Fibroblast of lung (primary cell): ENCODE measurements around the gene EML1. TPM values are rescaled to one million over a fixed set of nuclear protein-coding genes. Genes with fewer than 3 reads are reported as not detected.
A peak's percentile ranks its signal among the peaks of the same experiment; 100 is the strongest.

Experiments
- DNase-seq, 2 donors: peaks; one replicate each; pipeline versions ENCODE4 v3.0.0 to v3.0.0-alpha.2; 2010; ENCODE audit warnings: low read depth in 2 of 2
- H2AFZ ChIP-seq: 2 replicates; pipeline ENCODE4 v1.5.1; 2012; ENCODE audit warnings: low read length, control low read depth, inconsistent platforms
- H3K27ac ChIP-seq: 2 replicates; pipeline ENCODE4 v1.5.1; 2011; ENCODE audit warnings: low read length, control low read depth; ENCODE audit not compliant: insufficient read depth
- H3K27me3 ChIP-seq: 2 replicates; pipeline ENCODE4 v1.5.1; 2011; ENCODE audit warnings: mild to moderate bottlenecking, low read length; ENCODE audit not compliant: control insufficient read depth, insufficient read depth
- H3K36me3 ChIP-seq: 2 replicates; pipeline ENCODE4 v1.5.1; 2011; ENCODE audit warnings: low read length; ENCODE audit not compliant: control insufficient read depth, insufficient read depth
- H3K4me1 ChIP-seq: 2 replicates; pipeline ENCODE4 v1.5.1; 2011; ENCODE audit warnings: low read length; ENCODE audit not compliant: control insufficient read depth, insufficient read depth; ENCODE audit errors: extremely low read depth
- H3K4me2 ChIP-seq: 2 replicates; pipeline ENCODE4 v1.5.1; 2011; ENCODE audit warnings: low read length, control low read depth; ENCODE audit not compliant: insufficient read depth; ENCODE audit errors: extremely low read depth
- H3K4me3 ChIP-seq, 4 experiments: fragments of 200-600 bp in 1 of 4; sonication (generic) in 1 of 4; replicated peaks in 1 of 4; 2 replicates each; pipeline ENCODE4 v1.5.1; 2011 to 2016; ENCODE audit warnings: low read length in 4 of 4, low read depth in 3 of 4, mild to moderate bottlenecking in 3 of 4, control low read depth in 2 of 4, inconsistent platforms in 1 of 4, mixed read lengths in 1 of 4; ENCODE audit not compliant: insufficient read depth in 1 of 4; ENCODE audit errors: control extremely low read depth in 1 of 4
- H3K79me2 ChIP-seq: 2 replicates; pipeline ENCODE4 v1.5.1; 2012; ENCODE audit warnings: mild to moderate bottlenecking, low read length, inconsistent platforms; ENCODE audit not compliant: control insufficient read depth, insufficient read depth
- H3K9ac ChIP-seq: 2 replicates; pipeline ENCODE4 v1.5.1; 2011; ENCODE audit warnings: mild to moderate bottlenecking, low read length, control low read depth; ENCODE audit not compliant: insufficient read depth
- H3K9me3 ChIP-seq: 2 replicates; pipeline ENCODE4 v1.5.1; 2012; ENCODE audit warnings: low read depth, low read length; ENCODE audit not compliant: control insufficient read depth, insufficient read depth
- H4K20me1 ChIP-seq: 2 replicates; pipeline ENCODE4 v1.5.1; 2011; ENCODE audit warnings: low read length; ENCODE audit not compliant: control insufficient read depth, insufficient read depth; ENCODE audit errors: extremely low read depth
- EZH2 ChIP-seq: IDR thresholded peaks from 2 replicates; pipeline ENCODE4 v1.5.1; 2012; ENCODE audit warnings: low read length, control low read depth, mild to moderate bottlenecking; ENCODE audit errors: missing control alignments
- polyA plus RNA-seq, 2 donors: library from polyadenylated mRNA; depleted of rRNA in 1 of 2; stranded (reverse) in 1 of 2; unstranded in 1 of 2; fragments of >200 nt; gene quantifications; 2 replicates each; pipeline ENCODE4 v1.2.1, GENCODE V29; 2011 to 2012; ENCODE audit warnings: missing spikeins in 1 of 2
- total RNA-seq: library from RNA; depleted of rRNA; stranded (reverse); fragments of >200 nt; gene quantifications from 2 replicates; pipeline ENCODE4 v1.2.1, GENCODE V29; 2014
- TF ChIP-seq, protein P1 (sequence below), 2 donors: IDR thresholded peaks in 1 of 2; conservative IDR thresholded peaks in 1 of 2; 1 replicate in 1 of 2; 2 replicates in 1 of 2; pipeline ENCODE4 v1.5.1; 2011 to 2012; ENCODE audit warnings: low read length in 2 of 2, control low read depth in 1 of 2, inconsistent platforms in 1 of 2, low read depth in 1 of 2, mild to moderate bottlenecking in 1 of 2

Gene EML1
- total and polyA plus RNA-seq, 2 donors (not counting 1 experiment from before 2014, with no cell fraction given) = 22.4 to 74.5 TPM

- no peaks in the 10 kb centered on the region for H3K79me2 ChIP-seq
- H3K27me3 ChIP-seq = no peaks in the 10 kb centered on the region
- no peak overlapping the region for H3K9ac ChIP-seq
- no peak overlapping the region for H3K4me3 ChIP-seq
- H3K9me3 ChIP-seq = no peaks in the 10 kb centered on the region
- H3K4me2 ChIP-seq = no peak overlapping the region
- no peaks in the 10 kb centered on the region for H4K20me1 ChIP-seq
- H2AFZ ChIP-seq = no peak overlapping the region
- DNase-seq = no peak
- H3K4me1 ChIP-seq = no peaks in the 10 kb centered on the region
- H3K36me3 ChIP-seq = no peaks in the 10 kb centered on the region
- TF ChIP-seq EZH2 = no peak
- TF ChIP-seq, protein P1, sequence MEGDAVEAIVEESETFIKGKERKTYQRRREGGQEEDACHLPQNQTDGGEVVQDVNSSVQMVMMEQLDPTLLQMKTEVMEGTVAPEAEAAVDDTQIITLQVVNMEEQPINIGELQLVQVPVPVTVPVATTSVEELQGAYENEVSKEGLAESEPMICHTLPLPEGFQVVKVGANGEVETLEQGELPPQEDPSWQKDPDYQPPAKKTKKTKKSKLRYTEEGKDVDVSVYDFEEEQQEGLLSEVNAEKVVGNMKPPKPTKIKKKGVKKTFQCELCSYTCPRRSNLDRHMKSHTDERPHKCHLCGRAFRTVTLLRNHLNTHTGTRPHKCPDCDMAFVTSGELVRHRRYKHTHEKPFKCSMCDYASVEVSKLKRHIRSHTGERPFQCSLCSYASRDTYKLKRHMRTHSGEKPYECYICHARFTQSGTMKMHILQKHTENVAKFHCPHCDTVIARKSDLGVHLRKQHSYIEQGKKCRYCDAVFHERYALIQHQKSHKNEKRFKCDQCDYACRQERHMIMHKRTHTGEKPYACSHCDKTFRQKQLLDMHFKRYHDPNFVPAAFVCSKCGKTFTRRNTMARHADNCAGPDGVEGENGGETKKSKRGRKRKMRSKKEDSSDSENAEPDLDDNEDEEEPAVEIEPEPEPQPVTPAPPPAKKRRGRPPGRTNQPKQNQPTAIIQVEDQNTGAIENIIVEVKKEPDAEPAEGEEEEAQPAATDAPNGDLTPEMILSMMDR (conservative IDR thresholded peaks at IDR 0.05 in 1 of 2, IDR thresholded peaks at IDR 0.05 in 1 of 2; ENCODE audit: low read depth in 1 of 2, low read length in 2 of 2) = no peak
- no peak overlapping the region for H3K27ac ChIP-seq
These were observed 135.8 kb downstream of the EML1 start for GRCh38 chr14:99928963-99929362.

DNA sequence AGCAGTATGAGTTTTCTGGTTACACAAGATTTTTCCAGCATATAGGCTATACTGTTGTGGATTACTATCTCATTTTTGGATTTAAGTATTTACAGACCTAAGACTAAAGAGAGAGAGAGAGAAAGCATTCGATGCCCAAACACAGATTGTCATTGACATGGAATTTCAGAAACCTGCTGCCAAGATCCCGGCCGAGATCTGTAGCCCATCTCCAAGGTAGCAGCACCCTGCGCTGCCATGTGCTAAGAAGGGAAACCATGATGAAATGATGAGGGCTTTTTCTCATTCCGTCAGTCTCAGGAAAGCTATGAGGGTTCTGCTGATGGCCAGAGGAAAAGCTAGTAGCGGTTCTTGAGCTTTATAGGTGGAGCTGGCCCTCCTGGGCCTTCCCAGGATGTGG is 136.4 kb downstream of the EML1 start:
- no peaks in the 10 kb centered on the region for H3K9me3 ChIP-seq
- no peak overlapping the region for H3K4me3 ChIP-seq
- DNase-seq = no peak

DNA sequence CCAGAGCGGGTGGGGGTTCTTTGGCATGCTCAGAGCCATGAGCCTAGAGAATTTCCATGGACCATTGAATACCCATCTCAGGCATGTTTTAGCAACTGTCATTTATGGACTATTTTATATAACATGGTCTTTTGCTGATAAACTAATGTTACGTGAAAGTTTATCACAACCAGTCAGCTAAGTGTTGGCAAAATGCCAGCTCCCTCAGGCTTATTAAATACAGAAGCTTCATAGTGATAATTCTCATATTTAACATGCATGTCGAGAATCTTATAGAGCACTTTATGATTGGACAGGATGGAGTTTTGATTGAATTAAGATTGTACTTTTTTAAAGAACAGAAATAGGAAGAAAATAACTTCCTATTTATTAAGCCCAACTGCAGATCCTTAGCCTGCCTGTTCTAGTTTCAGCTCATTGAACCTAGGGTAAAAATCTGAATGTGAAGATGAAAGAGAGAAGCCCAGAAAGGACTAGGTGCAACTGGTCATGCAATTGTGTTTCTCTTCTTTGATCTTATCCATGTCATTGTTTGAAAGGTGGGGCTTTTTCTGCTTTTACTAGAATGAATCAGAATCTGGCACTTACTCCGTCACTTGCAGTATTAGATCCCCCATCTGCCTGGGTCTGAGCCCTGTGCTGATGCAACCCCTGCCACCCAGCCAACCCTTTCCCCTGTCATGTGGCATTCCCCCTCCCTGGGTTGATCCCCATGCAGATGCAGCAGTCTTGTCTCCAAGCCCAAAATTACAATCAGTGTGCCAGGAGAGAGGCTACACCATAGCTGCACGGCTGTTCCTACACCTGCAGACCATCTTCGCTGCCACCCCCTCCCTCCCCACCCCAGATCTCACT is 137.4 kb downstream of the EML1 start:
- no peak overlapping the region for H3K4me3 ChIP-seq
- H4K20me1 ChIP-seq = no peaks in the 10 kb centered on the region
- no peaks in the 10 kb centered on the region for H3K36me3 ChIP-seq
- peak; percentile 24 to 27 for DNase-seq
- no peaks in the 10 kb centered on the region for H3K79me2 ChIP-seq
- H3K9ac ChIP-seq = no peak overlapping the region
- no peak overlapping the region for H2AFZ ChIP-seq
- no peaks in the 10 kb centered on the region for H3K9me3 ChIP-seq
- no peak for TF ChIP-seq EZH2
- TF ChIP-seq, protein P1 (conservative IDR thresholded peaks at IDR 0.05 in 1 of 2, IDR thresholded peaks at IDR 0.05 in 1 of 2; ENCODE audit: low read depth in 1 of 2, low read length in 2 of 2) = no peak
- no peak overlapping the region for H3K4me2 ChIP-seq
- no peaks in the 10 kb centered on the region for H3K27me3 ChIP-seq
- no peak overlapping the region for H3K27ac ChIP-seq
- H3K4me1 ChIP-seq = no peaks in the 10 kb centered on the region

More for the DNA sequence above, 136.4 kb downstream of the EML1 start:
- no peak for TF ChIP-seq EZH2
- TF ChIP-seq, protein P1 (conservative IDR thresholded peaks at IDR 0.05 in 1 of 2, IDR thresholded peaks at IDR 0.05 in 1 of 2; ENCODE audit: low read depth in 1 of 2, low read length in 2 of 2) = no peak
- Histone ChIP-seq H3K79me2 (no peaks in the 10 kb centered on the region), H3K27ac (no peak overlapping the region), H3K4me2 (no peak overlapping the region), H3K4me1 (no peaks in the 10 kb centered on the region), H4K20me1 (no peaks in the 10 kb centered on the region), H3K27me3 (no peaks in the 10 kb centered on the region), H3K36me3 (no peaks in the 10 kb centered on the region), H3K9ac (no peak overlapping the region), H2AFZ (no peak overlapping the region)
